CD4-positive, alpha-beta T cell treated with Interleukin-17A for 1 hour (primary cell): ENCODE data around the gene LMBR1.

Source experiments
- DNase-seq: peaks from one replicate; pipeline ENCODE4 v3.0.0-alpha.2; 2020

LMBR1 gene

GRCh38 chr7:156791241-156791640 is 101.7 kb downstream of the LMBR1 start:
- DNase-seq: no peak

- no peak for DNase-seq
Measured at GRCh38 chr7:156790264-156790663, 102.7 kb downstream of the LMBR1 start.

- no peak for DNase-seq
Measured at GRCh38 chr7:156785998-156786543, 106.9 kb downstream of the LMBR1 start.

GRCh38 chr7:156783864-156784263 is 109.1 kb downstream of the LMBR1 start:
- DNase-seq: no peak

- DNase-seq: no peak
Measured at GRCh38 chr7:156781972-156782371, 111.0 kb downstream of the LMBR1 start.

GRCh38 chr7:156780724-156781455 is 112.1 kb downstream of the LMBR1 start:
- peak; percentile 4 for DNase-seq

- DNase-seq: no peak
Measured at GRCh38 chr7:156778668-156779067, 114.3 kb downstream of the LMBR1 start.

GRCh38 chr7:156778201-156778600 is 114.8 kb downstream of the LMBR1 start:
- DNase-seq: no peak

GRCh38 chr7:156777364-156778069 is 115.5 kb downstream of the LMBR1 start:
- DNase-seq: no peak

GRCh38 chr7:156776527-156776926 is 116.5 kb downstream of the LMBR1 start:
- no peak for DNase-seq

GRCh38 chr7:156773966-156774365 is 119.0 kb downstream of the LMBR1 start:
- no peak for DNase-seq

GRCh38 chr7:156772725-156773124 is 120.3 kb downstream of the LMBR1 start:
- no peak for DNase-seq

GRCh38 chr7:156768698-156769472 is 124.1 kb downstream of the LMBR1 start:
- no peak for DNase-seq

GRCh38 chr7:156766666-156767065 is 126.3 kb downstream of the LMBR1 start:
- no peak for DNase-seq

GRCh38 chr7:156765901-156766656 is 126.9 kb downstream of the LMBR1 start:
- DNase-seq: no peak

GRCh38 chr7:156764766-156765165 is 128.2 kb downstream of the LMBR1 start:
- no peak for DNase-seq

- DNase-seq: no peak
Measured at GRCh38 chr7:156764016-156764669, 128.8 kb downstream of the LMBR1 start.

GRCh38 chr7:156759579-156760202 is 133.3 kb downstream of the LMBR1 start:
- no peak for DNase-seq

GRCh38 chr7:156759143-156759542 is 133.8 kb downstream of the LMBR1 start:
- DNase-seq: no peak

- DNase-seq: no peak
Measured at GRCh38 chr7:156754201-156754600, 138.8 kb downstream of the LMBR1 start.

- DNase-seq: no peak
Measured at GRCh38 chr7:156753630-156754029, 139.4 kb downstream of the LMBR1 start.

GRCh38 chr7:156753229-156753560 is 139.8 kb downstream of the LMBR1 start:
- DNase-seq: no peak
